SK-N-SH treated with all-trans-retinoic acid at 6 μM for 48 hours (cell line): ENCODE measurements around the gene YOD1.

Source experiments
- BACH2 ChIP-seq: fragments of 250-450 bp; sonication (Bioruptor Pico); IDR thresholded peaks from 2 replicates; pipeline ENCODE4 v1.9.0; 2021; ENCODE audit warnings: mild to moderate bottlenecking, borderline replicate concordance
- CSDC2 ChIP-seq: fragments of 250-450 bp; sonication (Bioruptor Pico); IDR thresholded peaks from 2 replicates; pipeline ENCODE4 v1.5.0; 2020; ENCODE audit warnings: mild to moderate bottlenecking, moderate library complexity
- GLIS3 ChIP-seq: fragments of 250-450 bp; sonication (Bioruptor Pico); IDR thresholded peaks from 2 replicates; pipeline ENCODE4 v1.5.0; 2020; ENCODE audit warnings: mild to moderate bottlenecking, moderate library complexity
- ISL1 ChIP-seq: fragments of 250-450 bp; sonication (Bioruptor Pico); IDR thresholded peaks from 2 replicates; pipeline ENCODE4 v2.1.2; 2022; ENCODE audit warnings: mild to moderate bottlenecking, moderate library complexity
- RARB ChIP-seq: fragments of 250-450 bp; sonication (Bioruptor Pico); IDR thresholded peaks from 2 replicates; pipeline ENCODE4 v1.8.0; 2021; ENCODE audit warnings: mild to moderate bottlenecking, moderate library complexity
- SNAI2 ChIP-seq: fragments of 250-450 bp; sonication (Bioruptor Pico); IDR thresholded peaks from 2 replicates; pipeline ENCODE4 v1.5.0; 2020; ENCODE audit warnings: mild to moderate bottlenecking, moderate library complexity
- TCF4 ChIP-seq: fragments of 250-450 bp; sonication (Bioruptor Pico); IDR thresholded peaks from 2 replicates; pipeline ENCODE4 v1.8.0; 2021; ENCODE audit warnings: mild to moderate bottlenecking, moderate library complexity, borderline replicate concordance
- ZC3H10 ChIP-seq: fragments of 250-450 bp; sonication (Bioruptor Pico); IDR thresholded peaks from 2 replicates; pipeline ENCODE4 v1.5.1; 2021; ENCODE audit warnings: mild to moderate bottlenecking, moderate library complexity
- ZFP30 ChIP-seq: fragments of 450-650 bp; formaldehyde crosslinking; IDR thresholded peaks from 2 replicates; pipeline ENCODE4 v1.5.0; 2022; ENCODE audit warnings: mild to moderate bottlenecking, moderate library complexity
- ZNF565 ChIP-seq: fragments of 450-650 bp; formaldehyde crosslinking; conservative IDR thresholded peaks from 2 replicates; pipeline ENCODE4 v1.5.0; 2020; ENCODE audit warnings: low read depth, mild to moderate bottlenecking, moderate library complexity
- ZNF70 ChIP-seq: fragments of 450-650 bp; formaldehyde crosslinking; IDR thresholded peaks from 2 replicates; pipeline ENCODE4 v1.5.0; 2020; ENCODE audit warnings: mild to moderate bottlenecking, moderate library complexity
- TF ChIP-seq, protein P1 (sequence below): fragments of 250-450 bp; sonication (Bioruptor Pico); IDR thresholded peaks from 2 replicates; pipeline ENCODE4 v1.5.0; 2020; ENCODE audit warnings: mild to moderate bottlenecking, moderate library complexity
- TF ChIP-seq, protein P2 (sequence below): fragments of 250-450 bp; sonication (Bioruptor Pico); IDR thresholded peaks from 2 replicates; pipeline ENCODE4 v1.5.1; 2020; ENCODE audit warnings: low read depth, mild to moderate bottlenecking, moderate library complexity
- TF ChIP-seq, protein P3 (sequence below): fragments of 250-450 bp; sonication (Bioruptor Pico); IDR thresholded peaks from 2 replicates; pipeline ENCODE4 v1.8.0; 2020; ENCODE audit warnings: mild to moderate bottlenecking, moderate library complexity, borderline replicate concordance

DNA sequence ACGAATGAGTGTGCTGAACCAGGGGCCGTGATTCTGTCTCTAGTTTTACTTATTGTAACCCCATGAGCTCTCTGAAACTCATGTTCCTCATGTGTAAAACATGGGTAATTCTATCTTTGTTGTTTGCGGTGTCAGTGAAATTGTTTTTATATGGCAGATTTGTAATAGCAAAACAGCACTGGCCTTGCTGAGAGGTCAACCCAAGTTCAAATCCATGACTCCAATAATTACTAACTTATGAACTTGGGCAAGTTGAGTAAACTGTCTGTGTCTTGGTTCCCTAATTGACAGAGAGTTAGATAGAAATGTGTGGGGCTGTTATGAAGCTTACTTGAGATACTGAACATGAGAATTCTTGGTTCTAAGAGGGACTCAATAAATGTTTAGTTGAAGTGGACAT lies 36.3 kb downstream of the YOD1 start:
- TF ChIP-seq, protein P1, sequence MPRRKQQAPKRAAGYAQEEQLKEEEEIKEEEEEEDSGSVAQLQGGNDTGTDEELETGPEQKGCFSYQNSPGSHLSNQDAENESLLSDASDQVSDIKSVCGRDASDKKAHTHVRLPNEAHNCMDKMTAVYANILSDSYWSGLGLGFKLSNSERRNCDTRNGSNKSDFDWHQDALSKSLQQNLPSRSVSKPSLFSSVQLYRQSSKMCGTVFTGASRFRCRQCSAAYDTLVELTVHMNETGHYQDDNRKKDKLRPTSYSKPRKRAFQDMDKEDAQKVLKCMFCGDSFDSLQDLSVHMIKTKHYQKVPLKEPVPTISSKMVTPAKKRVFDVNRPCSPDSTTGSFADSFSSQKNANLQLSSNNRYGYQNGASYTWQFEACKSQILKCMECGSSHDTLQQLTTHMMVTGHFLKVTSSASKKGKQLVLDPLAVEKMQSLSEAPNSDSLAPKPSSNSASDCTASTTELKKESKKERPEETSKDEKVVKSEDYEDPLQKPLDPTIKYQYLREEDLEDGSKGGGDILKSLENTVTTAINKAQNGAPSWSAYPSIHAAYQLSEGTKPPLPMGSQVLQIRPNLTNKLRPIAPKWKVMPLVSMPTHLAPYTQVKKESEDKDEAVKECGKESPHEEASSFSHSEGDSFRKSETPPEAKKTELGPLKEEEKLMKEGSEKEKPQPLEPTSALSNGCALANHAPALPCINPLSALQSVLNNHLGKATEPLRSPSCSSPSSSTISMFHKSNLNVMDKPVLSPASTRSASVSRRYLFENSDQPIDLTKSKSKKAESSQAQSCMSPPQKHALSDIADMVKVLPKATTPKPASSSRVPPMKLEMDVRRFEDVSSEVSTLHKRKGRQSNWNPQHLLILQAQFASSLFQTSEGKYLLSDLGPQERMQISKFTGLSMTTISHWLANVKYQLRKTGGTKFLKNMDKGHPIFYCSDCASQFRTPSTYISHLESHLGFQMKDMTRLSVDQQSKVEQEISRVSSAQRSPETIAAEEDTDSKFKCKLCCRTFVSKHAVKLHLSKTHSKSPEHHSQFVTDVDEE (CRISPR knock-in tag): no peak
- no peak for TF ChIP-seq RARB (CRISPR knock-in tag)
- no peak for TF ChIP-seq ISL1 (CRISPR knock-in tag)
- TF ChIP-seq, protein P2, sequence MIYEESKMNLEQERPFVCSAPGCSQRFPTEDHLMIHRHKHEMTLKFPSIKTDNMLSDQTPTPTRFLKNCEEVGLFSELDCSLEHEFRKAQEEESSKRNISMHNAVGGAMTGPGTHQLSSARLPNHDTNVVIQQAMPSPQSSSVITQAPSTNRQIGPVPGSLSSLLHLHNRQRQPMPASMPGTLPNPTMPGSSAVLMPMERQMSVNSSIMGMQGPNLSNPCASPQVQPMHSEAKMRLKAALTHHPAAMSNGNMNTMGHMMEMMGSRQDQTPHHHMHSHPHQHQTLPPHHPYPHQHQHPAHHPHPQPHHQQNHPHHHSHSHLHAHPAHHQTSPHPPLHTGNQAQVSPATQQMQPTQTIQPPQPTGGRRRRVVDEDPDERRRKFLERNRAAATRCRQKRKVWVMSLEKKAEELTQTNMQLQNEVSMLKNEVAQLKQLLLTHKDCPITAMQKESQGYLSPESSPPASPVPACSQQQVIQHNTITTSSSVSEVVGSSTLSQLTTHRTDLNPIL (CRISPR knock-in tag): no peak
- TF ChIP-seq, protein P3, sequence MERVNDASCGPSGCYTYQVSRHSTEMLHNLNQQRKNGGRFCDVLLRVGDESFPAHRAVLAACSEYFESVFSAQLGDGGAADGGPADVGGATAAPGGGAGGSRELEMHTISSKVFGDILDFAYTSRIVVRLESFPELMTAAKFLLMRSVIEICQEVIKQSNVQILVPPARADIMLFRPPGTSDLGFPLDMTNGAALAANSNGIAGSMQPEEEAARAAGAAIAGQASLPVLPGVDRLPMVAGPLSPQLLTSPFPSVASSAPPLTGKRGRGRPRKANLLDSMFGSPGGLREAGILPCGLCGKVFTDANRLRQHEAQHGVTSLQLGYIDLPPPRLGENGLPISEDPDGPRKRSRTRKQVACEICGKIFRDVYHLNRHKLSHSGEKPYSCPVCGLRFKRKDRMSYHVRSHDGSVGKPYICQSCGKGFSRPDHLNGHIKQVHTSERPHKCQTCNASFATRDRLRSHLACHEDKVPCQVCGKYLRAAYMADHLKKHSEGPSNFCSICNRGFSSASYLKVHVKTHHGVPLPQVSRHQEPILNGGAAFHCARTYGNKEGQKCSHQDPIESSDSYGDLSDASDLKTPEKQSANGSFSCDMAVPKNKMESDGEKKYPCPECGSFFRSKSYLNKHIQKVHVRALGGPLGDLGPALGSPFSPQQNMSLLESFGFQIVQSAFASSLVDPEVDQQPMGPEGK (CRISPR knock-in tag): no peak
- TF ChIP-seq ZC3H10 (CRISPR knock-in tag): no peak
- no peak for TF ChIP-seq ZNF565 (CRISPR knock-in tag)
- no peak for TF ChIP-seq BACH2 (CRISPR knock-in tag)
- no peak for TF ChIP-seq GLIS3 (CRISPR knock-in tag)
- no peak for TF ChIP-seq CSDC2 (CRISPR knock-in tag)
- TF ChIP-seq ZNF70: no peak
- TF ChIP-seq TCF4 (CRISPR knock-in tag): no peak
- no peak for TF ChIP-seq ZFP30
- no peak for TF ChIP-seq SNAI2
